Activated CD4-positive, CD25-positive, alpha-beta regulatory T cell treated with anti-CD3 and anti-CD28 coated beads, Interleukin-2, amount 50 U/mL, for 16 hours (primary cell): ENCODE measurements around the gene RNASE13.
"Not testable (repeated sequence)": the region's sequence is repeated elsewhere in the genome, so short reads cannot be mapped to it uniquely, and the experiment has no call there.

Experiments used
- DNase-seq: peaks from one replicate; pipeline ENCODE4 v3.0.0-alpha.2; 2020; ENCODE audit warnings: low read depth, low spot score

The RNASE13 gene

DNA sequence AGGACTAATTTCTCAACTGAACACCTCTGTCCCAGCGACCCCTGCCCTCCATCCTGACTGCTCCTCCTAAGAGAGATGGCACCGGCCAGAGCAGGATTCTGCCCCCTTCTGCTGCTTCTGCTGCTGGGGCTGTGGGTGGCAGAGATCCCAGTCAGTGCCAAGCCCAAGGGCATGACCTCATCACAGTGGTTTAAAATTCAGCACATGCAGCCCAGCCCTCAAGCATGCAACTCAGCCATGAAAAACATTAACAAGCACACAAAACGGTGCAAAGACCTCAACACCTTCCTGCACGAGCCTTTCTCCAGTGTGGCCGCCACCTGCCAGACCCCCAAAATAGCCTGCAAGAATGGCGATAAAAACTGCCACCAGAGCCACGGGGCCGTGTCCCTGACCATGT lies 8.3 kb upstream of the RNASE13 start:
- no peak for DNase-seq

DNA sequence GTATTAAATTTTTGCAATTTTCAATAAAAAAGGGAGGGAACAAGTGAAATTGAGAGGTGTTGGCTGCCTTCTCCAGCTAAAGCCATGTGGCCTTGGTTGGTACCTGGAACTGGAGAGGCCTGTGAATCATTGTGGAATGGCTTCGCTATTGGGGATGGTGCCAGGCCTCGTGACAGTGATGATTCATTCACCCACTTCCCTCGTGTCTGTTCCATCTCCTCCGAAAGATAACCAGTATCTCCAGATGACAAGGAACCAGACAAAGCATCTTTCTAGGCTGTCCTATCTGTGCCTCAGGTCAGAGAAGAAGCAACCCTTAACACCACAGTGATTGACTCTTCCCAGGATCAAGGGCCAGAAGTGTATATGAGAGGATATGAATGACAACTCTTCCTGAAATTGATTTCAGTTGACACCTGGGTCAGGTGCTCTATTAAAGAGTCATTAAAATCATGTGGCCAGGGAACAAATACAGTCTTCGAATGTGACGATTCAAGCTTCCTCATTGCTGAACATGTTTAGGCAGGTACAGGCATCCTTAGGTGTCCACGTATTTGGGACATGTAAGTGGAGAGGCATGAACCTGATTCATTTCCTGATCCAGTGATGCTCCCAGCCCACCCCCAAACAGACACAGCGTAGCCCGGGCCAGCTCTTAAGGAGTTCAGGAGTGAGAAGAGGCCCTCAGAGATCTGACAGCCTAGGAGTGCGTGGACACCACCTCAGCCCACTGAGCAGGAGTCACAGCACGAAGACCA lies 7.2 kb upstream of the RNASE13 start, which contains the start of gene RNASE7:
TSS of gene RNASE7 (plus strand) at position 687 of the 758 bp plus-strand sequence. CDS start 631 bp downstream, outside the sequence.
- no peak for DNase-seq

DNA sequence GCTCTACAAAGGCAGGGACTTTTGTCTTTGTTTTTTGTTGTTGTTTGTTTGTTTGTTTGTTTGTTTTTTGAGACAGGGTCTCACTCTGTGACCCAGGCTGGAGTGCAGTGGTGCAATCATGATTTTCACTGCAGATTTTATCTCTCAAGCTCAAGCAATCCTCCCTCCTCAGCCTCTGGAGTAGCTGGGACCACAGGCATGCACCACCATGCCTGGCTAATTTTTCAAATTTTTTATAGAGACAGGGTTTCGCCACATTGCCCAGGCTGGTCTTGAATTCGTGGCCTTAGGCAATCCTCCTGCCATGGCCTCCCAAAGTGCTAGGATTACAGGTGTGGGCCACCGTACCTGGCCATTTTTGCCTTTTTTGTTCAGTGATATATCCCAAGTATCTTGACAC lies 6.3 kb upstream of the RNASE13 start:
- DNase-seq: not testable (repeated sequence)

DNA sequence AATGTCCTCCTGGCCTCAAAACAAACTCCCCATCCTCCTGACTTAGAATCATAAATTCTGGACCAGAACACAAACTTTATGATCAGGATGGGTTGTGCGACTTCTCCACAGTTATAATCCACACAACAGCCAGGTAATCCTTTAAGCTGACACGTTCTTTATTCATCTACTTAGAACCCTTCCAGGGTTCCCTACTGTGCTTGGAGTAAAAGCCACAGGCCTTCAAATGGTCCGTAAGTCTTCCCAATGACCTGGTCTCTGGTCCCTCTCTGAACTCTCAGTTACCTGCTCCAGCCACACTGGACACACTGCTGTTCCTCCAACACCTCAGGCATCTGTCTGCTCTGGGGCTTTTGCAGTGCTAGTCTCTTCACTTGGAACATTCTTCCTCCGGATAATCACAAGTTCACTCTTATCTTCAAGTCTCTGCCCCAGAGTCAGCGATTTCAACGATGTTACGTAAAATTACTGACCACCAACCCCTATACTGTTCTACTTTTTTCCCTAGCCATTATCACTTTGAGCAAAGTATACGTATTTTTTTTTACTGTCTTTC lies 5.8 kb upstream of the RNASE13 start:
- no peak for DNase-seq

DNA sequence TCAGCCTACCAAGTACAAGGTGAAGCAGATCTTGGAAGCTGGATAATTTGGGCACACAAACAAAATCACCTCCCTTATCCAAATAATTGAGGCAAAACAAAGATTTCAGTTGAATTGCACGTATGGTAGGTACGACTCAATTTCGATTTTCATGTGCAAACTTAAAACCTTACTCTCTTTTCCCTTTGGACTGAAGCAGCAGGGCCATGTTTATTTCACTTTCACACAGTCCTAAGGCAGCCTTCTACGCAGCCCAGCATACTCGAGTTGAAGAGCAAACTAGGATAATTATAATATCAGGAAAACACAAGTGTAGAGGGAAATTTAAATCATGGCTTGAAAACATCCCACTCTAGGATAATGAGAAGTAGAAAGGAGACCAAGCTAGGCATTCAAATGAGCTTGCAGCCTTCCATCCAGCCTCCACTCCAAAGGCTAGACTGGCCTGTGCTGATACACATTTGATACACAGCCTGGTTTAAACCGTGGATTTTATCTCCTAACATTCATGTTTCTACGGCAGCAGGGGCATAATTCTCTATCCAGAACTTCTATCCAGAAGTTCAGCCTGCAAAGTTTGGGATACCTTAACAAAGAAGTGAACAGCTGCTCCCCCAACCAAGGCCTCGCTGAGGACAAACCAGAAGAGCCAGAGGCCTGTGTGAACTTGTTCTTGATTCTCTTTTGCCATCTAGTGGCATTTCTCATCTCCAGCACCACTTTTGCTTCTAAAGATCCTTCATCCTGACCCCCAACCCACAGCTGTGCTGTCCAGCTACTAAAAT lies 5.2 kb upstream of the RNASE13 start:
- no peak for DNase-seq

- no peak for DNase-seq
Observed at GRCh38 chr14:21038441-21039422, 4.1 kb upstream of the RNASE13 start.

- DNase-seq: no peak
Observed at GRCh38 chr14:21037156-21037555, 2.5 kb upstream of the RNASE13 start.

DNA sequence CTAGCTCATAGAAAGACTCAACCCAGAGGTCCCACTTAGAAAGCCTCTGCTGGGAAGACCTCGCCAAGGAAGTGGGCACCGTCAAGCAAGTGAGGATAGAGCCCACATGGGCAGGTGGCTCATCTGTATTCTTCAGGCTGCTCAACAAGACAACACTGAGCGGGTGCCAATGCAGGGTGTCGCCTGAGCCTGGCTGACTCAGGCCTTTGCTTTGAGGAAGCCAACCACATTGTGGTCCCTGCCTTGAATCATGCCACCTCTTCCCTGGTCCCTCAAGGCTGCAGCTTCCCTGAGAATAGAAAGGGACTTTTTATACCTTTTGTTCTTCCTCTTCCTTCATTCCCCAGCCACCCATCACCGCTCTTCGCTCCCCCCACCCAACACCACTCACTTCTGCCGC lies 2.1 kb upstream of the RNASE13 start:
- DNase-seq: no peak

DNA sequence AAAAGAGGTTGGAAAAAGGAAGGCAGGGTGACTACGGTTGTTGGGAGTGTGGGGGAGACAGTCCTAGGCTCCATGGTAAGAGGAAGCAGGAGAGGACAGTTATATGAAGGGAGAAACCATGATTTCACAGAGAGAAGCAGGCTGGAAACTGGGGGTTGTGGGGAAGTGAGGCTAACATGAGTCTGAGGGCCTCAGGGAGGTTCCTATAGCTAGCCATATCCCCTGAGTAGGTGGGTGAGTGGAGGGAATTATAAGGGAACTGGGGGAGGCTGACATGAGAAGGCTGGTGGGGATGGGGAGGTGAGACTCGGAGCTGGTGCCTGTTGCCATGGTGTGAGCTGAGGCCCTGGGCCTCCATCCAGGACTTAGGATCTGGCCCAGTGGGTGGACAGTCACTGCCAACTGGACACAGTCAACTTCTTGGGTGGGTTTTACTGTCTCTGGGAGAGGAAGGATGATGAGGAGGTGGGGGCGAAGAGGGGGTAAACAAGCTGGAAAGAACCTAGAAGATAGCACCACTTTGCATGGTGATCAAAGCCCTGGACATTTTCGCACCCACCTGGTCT lies 1.4 kb downstream of the RNASE13 start:
- DNase-seq: no peak

DNA sequence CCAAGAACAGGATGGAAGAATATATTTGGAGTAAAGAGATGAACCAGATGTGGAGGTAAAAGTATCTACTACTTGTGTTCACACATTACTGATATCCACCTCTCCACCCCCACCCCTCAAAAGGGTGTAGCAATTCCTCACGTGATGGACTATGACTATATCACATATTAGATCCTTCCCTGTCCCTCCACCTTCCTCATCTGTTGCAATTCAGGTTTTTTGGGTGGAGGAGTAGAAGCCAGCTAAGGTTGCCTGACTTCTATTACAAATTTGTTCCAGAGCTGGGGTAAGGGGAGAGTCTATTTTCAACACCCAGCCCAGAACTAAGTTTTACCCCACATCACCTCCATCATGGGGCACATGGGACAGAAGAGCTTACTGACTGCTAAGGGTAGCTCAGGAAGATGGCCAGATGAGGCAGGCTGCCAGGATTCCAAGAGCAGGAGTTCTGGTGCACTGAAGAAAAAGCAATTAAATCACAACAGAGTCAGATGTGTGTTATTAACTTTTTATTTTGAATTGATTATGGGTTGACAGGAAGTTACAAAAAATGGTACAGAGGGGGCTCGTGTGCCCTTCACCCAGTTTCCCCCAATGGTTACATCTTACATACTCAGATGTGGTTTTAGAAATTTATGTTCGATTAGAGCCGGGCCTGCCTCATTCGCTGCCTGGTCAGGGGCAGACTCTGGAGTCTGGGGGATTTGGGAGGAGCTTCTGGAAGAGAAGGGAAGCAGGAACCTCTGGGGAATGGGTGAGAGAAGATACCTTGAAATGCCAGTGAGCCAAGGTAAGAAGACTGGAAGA lies 2.1 kb downstream of the RNASE13 start:
- DNase-seq: no peak

DNA sequence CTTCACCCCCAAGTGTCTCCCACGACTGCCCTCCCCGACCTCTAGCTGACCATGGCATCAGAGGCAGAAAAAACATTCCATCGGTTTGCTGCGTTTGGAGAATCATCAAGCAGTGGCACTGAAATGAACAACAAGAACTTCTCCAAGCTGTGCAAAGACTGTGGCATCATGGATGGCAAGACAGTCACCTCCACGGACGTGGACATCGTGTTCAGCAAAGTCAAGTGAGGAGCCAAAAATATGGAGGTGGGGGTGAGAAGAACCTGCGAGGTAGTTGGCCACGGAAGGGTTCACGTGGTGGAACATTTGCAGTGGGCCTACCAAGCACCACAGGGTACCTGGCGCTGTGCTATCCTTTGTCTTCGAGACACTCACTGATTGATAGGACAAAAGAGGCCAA lies 4.1 kb downstream of the RNASE13 start:
- DNase-seq: no peak

DNA sequence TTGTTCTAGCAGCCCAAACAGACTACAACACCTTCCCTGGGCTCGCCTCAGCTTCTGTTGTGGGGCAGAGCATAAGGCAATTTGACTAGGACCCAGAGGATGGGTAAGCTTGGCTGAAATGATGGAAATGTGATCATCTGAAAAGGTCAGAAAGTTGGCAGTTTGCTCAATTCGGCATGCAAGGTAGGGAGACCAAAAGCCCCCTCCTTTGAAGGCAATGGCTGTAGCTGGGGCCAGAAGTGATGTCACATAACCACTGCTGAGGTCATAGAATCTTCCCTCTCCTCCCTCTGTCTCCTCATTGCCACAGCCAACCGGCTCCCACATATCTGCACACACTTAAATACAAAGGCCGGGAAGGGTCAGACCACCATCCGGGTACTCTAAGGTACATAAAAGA lies 4.7 kb downstream of the RNASE13 start, which contains the start of gene TPPP2:
TSS of gene TPPP2 (plus strand) at position 301 of the 400 bp plus-strand sequence. CDS start 365 bp downstream, outside the sequence.
- no peak for DNase-seq

GRCh38 chr14:21026988-21027315 lies 7.7 kb downstream of the RNASE13 start:
- no peak for DNase-seq

DNA sequence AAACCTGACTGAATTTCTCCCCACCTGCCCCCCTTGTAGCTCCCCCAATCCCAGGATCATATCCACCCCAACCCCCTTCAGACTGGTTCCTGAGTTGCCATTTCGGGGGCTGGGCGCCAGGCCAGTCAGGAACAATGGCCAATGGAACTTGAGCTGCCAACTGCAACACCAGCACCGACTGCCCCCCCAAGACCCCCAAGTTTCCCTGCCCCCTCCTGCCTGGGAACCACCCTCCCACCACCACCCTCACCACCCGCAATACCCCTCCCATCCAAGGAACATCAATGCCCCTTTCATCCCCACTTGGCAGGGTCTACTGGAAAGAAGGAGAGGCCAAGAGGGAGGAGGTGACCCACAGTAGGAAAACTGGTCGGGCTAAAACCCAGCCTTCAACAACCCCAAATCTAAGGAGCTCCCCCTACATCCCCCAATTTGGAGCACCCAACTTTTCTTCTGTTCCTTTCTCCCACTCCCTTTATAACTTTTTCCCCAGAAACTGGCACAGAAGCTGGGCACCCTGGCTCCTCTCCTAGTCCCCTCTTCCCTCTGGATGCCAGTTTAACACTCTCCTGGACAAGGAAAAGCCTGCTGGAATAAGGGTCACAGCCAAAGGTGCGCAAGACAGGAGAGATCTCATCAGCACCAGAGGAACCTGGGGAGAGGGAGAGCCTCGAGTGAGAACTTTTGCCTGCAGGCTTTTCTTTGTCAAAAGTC lies 8.2 kb downstream of the RNASE13 start:
- no peak for DNase-seq

GRCh38 chr14:21025371-21026273 lies 9.0 kb downstream of the RNASE13 start:
- DNase-seq: no peak

GRCh38 chr14:21024585-21025370 lies 9.8 kb downstream of the RNASE13 start, which contains the start of gene NDRG2:
Gene NDRG2 (minus strand): TSS chr14:21025061. CDS start chr14:21023315, 1,746 bp downstream.
- DNase-seq: peak; percentile 47

DNA sequence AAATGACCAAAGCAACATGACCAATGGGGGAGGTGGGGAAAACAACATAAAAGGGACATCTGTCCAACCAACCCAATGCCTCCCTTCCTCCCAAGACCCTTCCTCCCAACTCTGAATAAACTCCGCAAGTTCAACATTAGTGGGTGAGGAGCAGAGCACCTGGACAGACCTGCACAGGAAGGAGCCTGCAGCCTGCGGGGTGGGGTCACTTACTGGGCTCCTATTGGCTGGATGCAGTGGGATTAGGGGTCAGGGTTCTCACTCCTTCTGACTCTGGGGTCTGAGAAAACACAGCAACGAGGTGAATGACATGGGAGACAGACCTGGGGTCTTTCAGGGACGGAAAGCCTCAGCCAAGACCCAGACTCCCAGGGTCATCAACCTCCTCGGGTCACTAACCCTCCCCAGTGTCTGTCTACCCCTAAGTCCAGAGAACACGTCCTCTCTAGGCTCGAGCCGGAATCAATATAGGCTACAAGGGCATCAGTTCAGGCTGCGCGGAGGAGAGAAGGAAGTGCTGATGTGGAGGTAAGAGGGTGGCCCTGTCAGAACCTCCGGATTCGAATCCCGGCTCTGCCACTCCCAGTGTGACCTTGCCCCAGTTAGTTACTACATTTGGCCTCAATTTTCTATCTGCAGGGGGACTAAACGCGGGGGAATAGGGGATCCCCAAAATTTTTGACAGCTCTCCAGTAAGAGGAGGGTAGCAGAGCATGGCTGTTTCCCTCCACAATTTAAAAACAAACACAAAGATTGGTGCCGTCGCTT lies 10.6 kb downstream of the RNASE13 start:
- DNase-seq: no peak
